Hematopoietic multipotent progenitor cell treated with erythropoietin and hydrocortisone succinate and interleukin-3 and kit ligand, for 4 days (in vitro differentiated cells): ENCODE results near the gene PDXP.
A peak's percentile ranks its signal among the peaks of the same experiment; 100 is the strongest.
"Not testable (repeated sequence)": the region's sequence is repeated elsewhere in the genome, so short reads cannot be mapped to it uniquely, and the experiment has no call there.

Experiments
- DNase-seq: peaks from one replicate; pipeline ENCODE4 v3.0.0-alpha.2; 2015

Gene PDXP

GRCh38 chr22:37658133-37659065 is at the start of gene PDXP:
Gene PDXP, plus strand, starts transcription at chr22:37658723. Its CDS starts 60 bp downstream, at chr22:37658783.
- peak; percentile 100 for DNase-seq

DNA sequence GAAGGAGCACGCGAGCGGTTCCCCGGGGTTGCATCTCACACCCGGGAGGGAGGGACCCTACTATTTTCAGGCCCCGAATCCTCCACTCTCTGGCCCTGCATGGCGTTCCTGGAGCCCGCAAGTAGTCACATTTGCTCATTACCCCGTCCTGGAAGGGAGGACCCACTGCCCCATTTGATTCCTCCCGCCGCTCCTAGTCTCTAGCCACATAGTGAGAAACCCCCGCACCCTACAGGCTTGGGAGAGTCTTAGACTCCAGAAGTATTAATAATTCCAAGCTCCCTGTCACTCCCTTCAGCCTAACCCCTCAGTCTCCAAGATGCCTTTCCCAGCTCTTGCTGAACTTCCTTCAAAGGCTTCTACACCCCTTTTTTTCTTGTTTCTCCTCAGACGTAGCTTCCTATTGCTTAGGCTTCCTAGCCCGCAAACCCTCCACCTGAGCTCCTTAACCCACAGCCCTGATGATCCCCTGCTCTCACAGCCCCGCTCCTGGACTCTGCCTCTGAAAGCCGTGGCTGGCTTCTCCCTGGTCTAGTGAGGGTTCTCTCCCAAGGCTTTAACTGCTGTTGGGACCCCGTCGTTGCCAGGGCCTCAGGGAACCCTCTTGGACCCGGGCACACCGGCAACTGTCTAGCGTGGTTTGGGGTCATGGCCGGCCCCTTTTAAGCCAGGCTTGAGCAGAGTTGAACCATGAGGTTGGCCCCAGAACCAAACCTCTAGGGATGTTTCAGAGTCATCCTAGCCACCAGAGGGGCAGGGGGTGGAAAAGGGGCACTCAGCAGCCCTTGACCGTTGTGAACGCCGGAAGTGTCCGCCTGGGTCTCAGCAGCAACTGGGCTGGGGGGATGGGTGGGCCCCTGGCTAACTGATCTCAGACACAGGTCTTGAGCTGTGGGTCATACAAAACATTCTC is 49.0 kb upstream of the PDXP start:
- DNase-seq = peak; percentile 54

- not testable (repeated sequence) for DNase-seq
Observed at GRCh38 chr22:37610153-37610475, 48.4 kb upstream of the PDXP start.

GRCh38 chr22:37610480-37611129 is 47.9 kb upstream of the PDXP start:
- DNase-seq = peak; percentile 67

- DNase-seq = no peak
Observed at GRCh38 chr22:37611207-37611606, 47.3 kb upstream of the PDXP start.

GRCh38 chr22:37616201-37617083 is 42.1 kb upstream of the PDXP start:
- DNase-seq = no peak

DNA sequence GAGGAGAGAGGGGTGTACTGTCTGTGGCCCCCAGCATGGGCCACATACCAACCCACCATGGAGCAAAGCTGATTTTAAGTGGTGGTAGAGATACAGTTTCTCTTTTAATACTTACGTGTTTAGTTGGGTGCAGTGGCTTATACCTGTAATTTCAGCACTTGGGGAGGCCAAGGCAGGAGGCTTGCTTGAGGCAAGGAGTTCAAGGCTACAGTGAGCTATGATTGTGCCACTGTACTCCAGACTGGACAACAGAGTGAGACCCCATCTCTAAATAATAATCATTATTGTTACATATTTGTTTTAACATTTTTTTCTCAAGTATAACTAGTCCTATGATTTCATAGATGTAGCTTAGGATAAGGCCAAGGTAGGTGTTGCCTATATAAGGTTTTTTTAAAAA is 41.1 kb upstream of the PDXP start:
- no peak for DNase-seq

- no peak for DNase-seq
Observed at GRCh38 chr22:37618072-37618656, 40.4 kb upstream of the PDXP start.

DNA sequence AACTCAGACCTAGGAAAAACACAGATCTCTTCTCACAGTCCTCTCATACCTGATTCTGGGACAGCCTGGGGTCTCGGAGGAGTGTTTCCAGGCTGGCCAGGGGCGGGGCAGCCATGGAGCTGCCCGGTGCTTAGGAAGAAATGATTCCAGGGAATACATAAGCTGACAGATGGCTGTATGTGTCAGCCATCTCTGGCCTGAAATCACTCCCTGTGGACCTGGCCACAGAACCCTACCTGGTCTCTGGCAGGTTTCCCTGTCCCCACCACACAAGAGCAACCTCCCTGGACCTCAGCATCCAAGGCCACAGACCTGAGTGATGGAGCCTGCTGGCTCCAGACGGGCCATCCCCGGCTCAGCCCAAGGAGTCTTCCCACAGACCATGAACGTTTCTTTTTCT is 39.8 kb upstream of the PDXP start:
- DNase-seq = no peak

DNA sequence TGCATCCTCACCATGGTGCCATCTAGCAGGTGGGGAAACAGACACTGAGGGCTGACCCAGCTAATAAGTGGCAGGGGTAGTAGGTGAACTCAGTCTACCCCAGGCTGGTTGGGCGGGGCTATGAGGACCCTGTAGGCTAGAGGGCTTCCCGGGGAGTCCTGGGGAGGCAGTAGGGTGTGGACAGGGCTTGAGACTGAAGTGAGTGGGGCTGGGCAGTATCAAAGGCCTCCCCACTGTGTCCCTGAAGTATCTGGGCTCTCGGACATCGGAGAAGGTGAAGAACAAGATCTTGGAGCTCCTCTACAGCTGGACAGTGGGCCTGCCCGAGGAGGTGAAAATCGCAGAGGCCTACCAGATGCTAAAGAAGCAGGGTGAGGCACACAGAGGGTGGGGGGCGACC is 38.5 kb upstream of the PDXP start:
- DNase-seq = no peak

GRCh38 chr22:37621352-37621860 is 37.1 kb upstream of the PDXP start:
- no peak for DNase-seq

DNA sequence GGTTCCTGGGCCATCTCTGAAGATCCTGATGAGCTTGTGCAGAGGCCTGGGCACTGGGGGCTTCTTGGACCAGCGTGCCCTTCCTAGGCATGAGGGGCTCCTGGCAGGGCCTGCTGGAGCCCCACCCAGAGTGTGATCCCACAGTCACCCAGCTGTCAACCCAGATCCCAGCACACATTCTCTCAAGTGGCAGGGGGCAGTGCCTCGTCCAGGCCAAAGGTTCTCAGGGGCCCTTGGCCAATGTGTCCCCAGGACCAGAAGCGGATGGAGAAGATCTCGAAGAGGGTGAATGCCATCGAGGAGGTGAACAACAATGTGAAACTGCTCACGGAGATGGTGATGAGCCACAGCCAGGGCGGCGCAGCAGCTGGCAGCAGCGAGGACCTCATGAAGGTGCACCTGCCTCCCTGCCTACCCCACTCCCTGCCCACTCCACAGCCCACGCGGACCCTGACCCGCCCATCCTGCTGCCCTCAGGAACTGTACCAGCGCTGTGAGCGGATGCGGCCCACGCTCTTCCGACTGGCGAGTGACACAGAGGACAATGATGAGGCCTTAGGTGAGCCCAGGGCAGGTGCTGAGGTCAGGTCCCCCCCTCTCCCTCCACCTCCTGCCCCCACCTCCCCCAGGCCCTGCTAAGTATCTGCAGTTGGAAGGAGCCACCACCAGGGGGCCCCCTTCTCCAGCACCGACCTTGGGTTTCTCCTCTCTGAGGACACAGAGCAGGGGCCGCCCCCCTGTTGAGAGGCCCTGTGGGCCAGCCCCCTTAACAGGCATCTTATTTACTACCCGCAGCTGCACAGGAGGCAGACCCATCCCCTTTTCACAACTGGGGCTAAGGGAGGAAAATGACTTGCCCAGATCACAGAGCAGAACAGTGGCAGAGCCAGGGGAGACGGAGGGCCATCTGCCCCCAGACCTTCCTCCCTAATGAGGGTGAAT is 35.2 kb upstream of the PDXP start:
- peak; percentile 81 for DNase-seq

GRCh38 chr22:37624017-37624365 is 34.5 kb upstream of the PDXP start:
- no peak for DNase-seq

DNA sequence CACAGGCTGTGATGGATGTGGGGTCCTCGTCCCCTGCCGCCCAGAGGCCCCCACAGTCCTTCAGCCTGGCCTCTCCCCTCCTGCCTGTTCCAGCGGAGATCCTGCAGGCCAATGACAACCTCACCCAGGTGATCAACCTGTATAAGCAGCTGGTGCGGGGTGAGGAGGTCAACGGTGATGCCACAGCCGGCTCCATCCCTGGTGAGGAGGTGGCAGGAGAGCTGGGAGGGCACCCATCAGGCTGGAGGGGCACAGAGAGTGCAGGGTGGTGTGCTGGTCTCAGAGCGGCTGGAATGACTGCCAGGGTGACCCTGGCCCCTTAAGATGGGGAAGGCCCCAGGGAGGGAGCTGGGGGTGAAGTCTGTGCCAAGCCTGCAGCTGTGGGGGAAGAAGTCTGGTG is 33.6 kb upstream of the PDXP start:
- DNase-seq = no peak

- DNase-seq = no peak
Observed at GRCh38 chr22:37625737-37626136, 32.8 kb upstream of the PDXP start.

DNA sequence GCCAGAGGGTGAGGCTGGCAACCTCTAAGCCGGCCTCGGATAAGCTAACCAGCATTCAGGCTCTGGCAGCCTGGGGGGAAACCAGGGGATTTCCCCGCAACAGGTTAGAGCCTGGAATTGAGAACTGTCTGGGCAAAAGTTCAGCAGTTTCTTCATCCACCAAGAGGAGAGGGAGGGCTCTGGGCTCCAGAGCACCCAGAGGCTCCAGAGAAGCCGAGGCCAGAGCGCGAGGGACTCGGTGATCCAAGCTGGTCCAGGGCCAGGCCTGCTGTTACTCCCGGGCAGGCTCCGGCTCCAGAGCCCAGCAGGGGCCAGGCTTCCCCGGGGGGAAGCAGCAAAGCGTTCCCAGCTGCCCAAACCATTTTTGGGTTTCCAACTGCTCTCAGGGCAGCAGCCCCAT is 32.4 kb upstream of the PDXP start:
- DNase-seq = no peak

GRCh38 chr22:37626556-37627075 is 31.9 kb upstream of the PDXP start:
- DNase-seq = no peak

DNA sequence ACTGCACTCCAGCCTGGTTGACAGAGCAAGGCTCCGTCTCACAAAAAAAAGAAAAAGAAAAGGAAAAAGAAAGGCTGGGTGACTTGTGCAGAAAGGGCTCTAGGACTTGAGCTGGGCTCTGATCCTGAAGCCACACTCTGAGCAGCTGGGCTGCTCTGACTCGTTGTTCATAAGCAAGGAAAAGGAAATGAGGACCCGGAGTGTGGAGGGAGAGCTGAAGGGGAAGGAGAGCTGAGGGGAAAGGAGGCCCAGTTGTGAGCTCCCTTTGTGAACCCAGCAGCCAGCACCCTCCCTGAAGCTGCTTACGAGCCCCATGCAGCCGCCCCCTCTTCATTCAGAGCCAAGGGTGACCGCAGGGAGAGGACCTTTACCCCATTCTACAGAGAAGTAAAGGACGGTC is 31.4 kb upstream of the PDXP start:
- no peak for DNase-seq

DNA sequence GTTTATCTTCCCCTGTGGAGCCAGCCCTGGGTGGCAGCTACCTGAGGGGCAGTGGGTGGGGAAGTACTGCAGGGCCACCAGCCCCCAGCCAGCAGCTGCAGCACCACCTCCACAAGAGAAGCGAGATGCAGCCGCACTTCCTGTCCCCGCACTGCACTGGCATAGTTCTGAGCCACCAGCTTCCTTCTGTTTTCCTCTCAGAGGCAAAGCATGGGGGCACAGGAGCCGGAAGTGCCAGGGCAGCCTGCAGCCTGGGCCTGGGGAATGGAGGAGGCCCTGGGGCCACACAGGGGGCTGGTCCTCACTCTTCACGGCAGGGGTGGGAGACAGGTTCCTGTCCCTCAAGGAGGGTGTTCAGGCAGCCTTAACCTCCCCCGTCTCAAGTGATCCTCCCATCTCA is 31.0 kb upstream of the PDXP start:
- peak; percentile 68 for DNase-seq

DNA sequence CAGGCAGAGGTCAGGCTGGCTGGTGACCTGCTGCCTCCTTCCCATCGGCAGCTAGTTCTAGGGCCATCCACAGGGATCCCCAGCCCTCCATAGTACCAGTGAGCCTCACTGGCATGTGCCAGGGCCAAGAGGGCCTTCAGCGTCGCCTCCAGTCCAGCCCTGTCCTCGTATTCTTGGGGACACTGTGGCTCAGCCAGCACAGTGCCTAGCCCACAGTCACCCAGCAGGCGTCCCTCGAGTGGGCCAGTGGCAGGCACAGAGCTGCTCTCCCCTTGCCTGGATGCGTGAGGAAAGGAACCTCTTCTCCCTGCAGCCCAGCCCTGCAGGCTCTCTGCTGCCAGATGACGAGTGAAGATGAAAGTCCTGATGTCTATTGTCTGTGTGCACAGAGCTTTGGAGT is 29.7 kb upstream of the PDXP start:
- no peak for DNase-seq
